Natural killer cell (primary cell): ENCODE data around the gene PIGR. TPM values are rescaled to one million over a fixed set of nuclear protein-coding genes. Genes with fewer than 3 reads are reported as not detected.
"Not testable (repeated sequence)": the region's sequence is repeated elsewhere in the genome, so short reads cannot be mapped to it uniquely, and the experiment has no call there.

Source experiments
- ATAC-seq, 3 donors: fragments of 150-1000 bp in 2 of 3; fragments of 200-7000 bp in 1 of 3; cut with Tn5 transposase; 1 replicate in 1 of 3; 2 replicates in 2 of 3; pipeline ENCODE4 v1.10.0; 2021; ENCODE audit warnings: mild to moderate bottlenecking in 2 of 3, moderate library complexity in 2 of 3
- DNase-seq, 2 donors: peaks; one replicate each; pipeline versions ENCODE4 v3.0.0 to v3.0.0-alpha.2; 2013 to 2021; ENCODE audit warnings: mixed read lengths in 1 of 2
- H3K27ac ChIP-seq: one replicate; pipeline ENCODE4 v1.5.1; 2013; ENCODE audit warnings: mild to moderate bottlenecking, low read length
- H3K27me3 ChIP-seq: one replicate; pipeline ENCODE4 v1.6.1; 2013; ENCODE audit warnings: low read length; ENCODE audit not compliant: control insufficient read depth, insufficient read depth
- H3K36me3 ChIP-seq: one replicate; pipeline ENCODE4 v1.6.1; 2013; ENCODE audit warnings: low read length; ENCODE audit not compliant: control insufficient read depth, insufficient read depth
- H3K4me1 ChIP-seq: one replicate; pipeline ENCODE4 v1.6.1; 2013; ENCODE audit warnings: low read length; ENCODE audit not compliant: control insufficient read depth, insufficient read depth
- H3K4me3 ChIP-seq: one replicate; pipeline ENCODE4 v1.5.1; 2013; ENCODE audit warnings: low read length
- H3K9me3 ChIP-seq: one replicate; pipeline ENCODE4 v1.6.1; 2013; ENCODE audit warnings: low read length; ENCODE audit not compliant: control insufficient read depth, insufficient read depth
- H3K27ac Mint-ChIP-seq, 2 donors: one replicate each; pipeline ENCODE4 v1.8.0; 2022; ENCODE audit warnings: mild to moderate bottlenecking in 2 of 2, mixed read lengths in 2 of 2, moderate library complexity in 1 of 2
- H3K27me3 Mint-ChIP-seq, 2 donors: one replicate each; pipeline ENCODE4 v1.8.0; 2022; ENCODE audit warnings: low read depth in 2 of 2, mixed read lengths in 2 of 2
- H3K36me3 Mint-ChIP-seq: one replicate; pipeline ENCODE4 v1.8.0; 2022; ENCODE audit warnings: mixed read lengths
- H3K4me1 Mint-ChIP-seq, 2 donors: one replicate each; pipeline ENCODE4 v1.8.0; 2022; ENCODE audit warnings: mixed read lengths in 2 of 2
- H3K4me3 Mint-ChIP-seq: one replicate; pipeline ENCODE4 v1.8.0; 2022; ENCODE audit warnings: mild to moderate bottlenecking, moderate library complexity, mixed read lengths
- H3K9me3 Mint-ChIP-seq, 2 donors: one replicate each; pipeline ENCODE4 v1.8.0; 2022; ENCODE audit warnings: mixed read lengths in 2 of 2
- WGBS: methylation state at CpG from one replicate; pipeline ENCODE4 v1.1.7; 2013; ENCODE audit warnings: missing lambda C conversion rate; ENCODE audit not compliant: insufficient coverage; 5-methylcytosine and 5-hydroxymethylcytosine counted together
- intact Hi-C: fragments of 100-400 bp; cut with micrococcal nuclease; formaldehyde crosslinking; loops from one replicate; pipeline ENCODE4 v1.14.2; 2022
- total RNA-seq, 4 donors: library from RNA; stranded (reverse); fragments of 120-200 nt in 1 of 4; gene quantifications; one replicate each; pipeline versions ENCODE4 v1.2.3 to v1.2.4, GENCODE V29; 2013 to 2022
- TF ChIP-seq, protein P1 (sequence below): fragments of 200-600 bp; IDR thresholded peaks from one replicate; pipeline ENCODE4 v1.8.0; 2022; ENCODE audit warnings: antibody characterized with exemption

The PIGR gene
- total RNA-seq, 3 donors from 2014 or later (not counting 1 experiment from before 2014, with no cell fraction given) = 0.38 TPM; not detected in 2

DNA sequence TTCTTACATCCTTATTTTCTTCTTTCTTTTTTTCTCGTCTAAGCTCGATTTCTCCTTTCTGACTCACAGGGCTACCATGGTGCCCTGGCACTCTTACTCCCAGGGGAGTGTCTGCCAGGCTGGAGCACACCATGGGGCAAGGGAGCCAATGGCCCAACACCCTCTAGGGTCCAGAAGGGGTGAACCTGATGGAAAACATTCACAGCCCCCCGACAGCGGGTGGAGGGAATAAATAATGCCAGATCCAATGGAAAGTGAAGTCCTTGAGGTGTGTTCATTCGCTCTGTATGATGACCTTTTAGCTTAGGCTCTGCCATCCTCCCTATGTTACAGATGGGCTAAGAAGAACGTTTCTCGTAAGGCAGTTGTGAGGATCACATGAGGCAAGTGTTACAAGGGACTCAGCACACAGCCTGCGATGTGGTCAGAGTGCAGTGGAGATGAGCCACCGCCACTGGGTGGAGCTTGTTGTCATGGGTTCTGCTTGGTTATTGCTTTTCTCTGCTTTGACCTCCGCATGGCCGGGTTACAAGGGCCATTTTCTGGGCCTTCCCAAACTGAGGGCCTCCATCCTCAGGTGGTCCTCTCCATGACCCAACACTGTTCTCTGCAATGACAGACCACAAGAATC is 21.0 kb downstream of the PIGR start:
- Mint-ChIP-seq H3K4me3 (no peak overlapping the region), H3K27me3 (no peaks in the 10 kb centered on the region), H3K4me1 (peaks cover 9 to 17% of the 10 kb centered on the region in 2 donors), H3K36me3 (no peaks in the 10 kb centered on the region), H3K27ac (no peak overlapping the region), H3K9me3 (no peaks in the 10 kb centered on the region)
- ATAC-seq (peak; percentile 68 to 86 (median 85)), DNase-seq (peak; percentile 80 to 84)
- WGBS = 24% methylated on average over 11 of the region's 11 CpGs
- Histone ChIP-seq H3K27me3 (no peaks in the 10 kb centered on the region), H3K9me3 (no peaks in the 10 kb centered on the region), H3K4me1 (peaks cover 78% of the 10 kb centered on the region), H3K4me3 (no peak overlapping the region), H3K27ac (peak overlapping the region; percentile 93), H3K36me3 (no peaks in the 10 kb centered on the region)
- intact Hi-C loops = loop anchor here (2.0 to 10.0 kb wide), 2 partner anchors 14 to 400 kb away; partner anchors contain the start of gene CD55
- TF ChIP-seq, protein P1, sequence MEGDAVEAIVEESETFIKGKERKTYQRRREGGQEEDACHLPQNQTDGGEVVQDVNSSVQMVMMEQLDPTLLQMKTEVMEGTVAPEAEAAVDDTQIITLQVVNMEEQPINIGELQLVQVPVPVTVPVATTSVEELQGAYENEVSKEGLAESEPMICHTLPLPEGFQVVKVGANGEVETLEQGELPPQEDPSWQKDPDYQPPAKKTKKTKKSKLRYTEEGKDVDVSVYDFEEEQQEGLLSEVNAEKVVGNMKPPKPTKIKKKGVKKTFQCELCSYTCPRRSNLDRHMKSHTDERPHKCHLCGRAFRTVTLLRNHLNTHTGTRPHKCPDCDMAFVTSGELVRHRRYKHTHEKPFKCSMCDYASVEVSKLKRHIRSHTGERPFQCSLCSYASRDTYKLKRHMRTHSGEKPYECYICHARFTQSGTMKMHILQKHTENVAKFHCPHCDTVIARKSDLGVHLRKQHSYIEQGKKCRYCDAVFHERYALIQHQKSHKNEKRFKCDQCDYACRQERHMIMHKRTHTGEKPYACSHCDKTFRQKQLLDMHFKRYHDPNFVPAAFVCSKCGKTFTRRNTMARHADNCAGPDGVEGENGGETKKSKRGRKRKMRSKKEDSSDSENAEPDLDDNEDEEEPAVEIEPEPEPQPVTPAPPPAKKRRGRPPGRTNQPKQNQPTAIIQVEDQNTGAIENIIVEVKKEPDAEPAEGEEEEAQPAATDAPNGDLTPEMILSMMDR = no peak

DNA sequence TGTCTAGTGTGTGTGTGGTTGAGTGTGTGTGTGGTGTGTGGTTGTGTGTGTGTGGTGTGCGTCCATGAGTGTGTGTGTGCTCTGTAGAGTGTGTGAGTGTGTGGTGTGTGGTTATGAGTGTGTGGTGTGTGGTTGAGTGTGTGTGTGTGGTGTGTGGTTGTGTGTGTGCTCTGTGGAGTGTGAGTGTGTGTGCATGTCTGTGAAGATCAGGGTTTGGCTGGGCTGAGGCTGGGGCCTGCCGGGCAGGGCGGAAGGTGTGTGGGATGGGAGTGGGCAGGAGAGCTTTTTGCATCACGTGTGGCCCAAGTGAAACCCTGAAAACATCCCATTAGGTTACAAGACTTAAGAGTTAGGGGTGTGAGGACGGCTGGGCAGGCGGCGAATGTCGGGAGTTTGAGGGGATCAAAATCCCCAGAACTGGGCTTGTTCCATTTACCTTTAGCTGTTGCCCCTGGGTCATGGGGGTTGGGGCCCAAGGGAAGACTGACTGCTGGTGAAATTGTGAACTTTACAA is 21.6 kb downstream of the PIGR start:
- Histone ChIP-seq H3K36me3 (no peaks in the 10 kb centered on the region), H3K27ac (peak overlapping the region; percentile 93), H3K27me3 (no peaks in the 10 kb centered on the region), H3K9me3 (no peaks in the 10 kb centered on the region), H3K4me3 (no peak overlapping the region), H3K4me1 (peaks cover 76% of the 10 kb centered on the region)
- ATAC-seq (peak; percentile 1 to 4 (median 3)), DNase-seq (peak; percentile 43 to 47)
- Mint-ChIP-seq H3K4me1 (peaks cover 4 to 17% of the 10 kb centered on the region in 2 donors), H3K27ac (no peak overlapping the region), H3K4me3 (no peak overlapping the region), H3K36me3 (no peaks in the 10 kb centered on the region), H3K27me3 (no peaks in the 10 kb centered on the region), H3K9me3 (no peaks in the 10 kb centered on the region)
- WGBS = 38% methylated on average over 8 of the region's 8 CpGs
- TF ChIP-seq, protein P1 = no peak
- intact Hi-C loops = loop anchor here (2.0 to 10.0 kb wide), 4 partner anchors 14 to 400 kb away; partner anchors contain the start of gene CD55

DNA sequence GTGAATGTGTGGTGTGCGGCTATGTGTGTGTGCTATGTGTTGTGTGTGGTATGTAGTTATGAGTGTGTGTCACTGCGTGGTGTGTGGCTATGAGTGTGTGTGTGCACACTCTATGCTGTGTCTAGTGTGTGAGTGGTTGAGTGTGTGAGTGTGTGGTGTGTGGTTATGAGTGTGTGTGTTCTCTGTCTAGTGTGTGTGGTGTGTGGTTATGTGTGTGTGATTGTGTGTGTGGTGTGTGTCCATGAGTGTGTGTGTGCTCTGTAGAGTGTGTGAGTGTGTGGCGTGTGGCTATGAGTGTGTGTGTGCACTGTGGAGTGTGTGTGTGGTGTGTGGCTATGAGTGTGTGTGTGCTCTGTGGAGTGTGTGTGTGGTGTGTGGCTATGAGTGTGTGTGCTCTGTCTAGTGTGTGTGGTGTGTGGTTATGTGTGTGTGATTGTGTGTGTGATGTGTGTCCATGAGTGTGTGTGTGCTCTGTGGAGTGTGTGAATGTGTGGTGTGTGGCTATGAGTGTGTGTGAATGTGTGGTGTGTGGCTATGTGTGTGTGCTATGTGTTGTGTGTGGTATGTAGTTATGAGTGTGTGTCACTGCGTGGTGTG is 22.2 kb downstream of the PIGR start:
- Histone ChIP-seq H3K4me1 (peaks cover 78% of the 10 kb centered on the region), H3K27ac (peak overlapping the region; percentile 93)
- not testable (repeated sequence) for H3K27me3 ChIP-seq, H3K9me3 Mint-ChIP-seq, H3K36me3 Mint-ChIP-seq, H3K36me3 ChIP-seq, H3K4me3 ChIP-seq, H3K9me3 ChIP-seq, H3K27ac Mint-ChIP-seq, ATAC-seq, H3K4me3 Mint-ChIP-seq, H3K27me3 Mint-ChIP-seq, DNase-seq
- intact Hi-C loops = loop anchor here (2.0 to 10.0 kb wide), 4 partner anchors 13 to 401 kb away; partner anchors contain the start of gene CD55
- H3K4me1 Mint-ChIP-seq = peaks cover 1 to 15% of the 10 kb centered on the region in 2 donors
- 86% methylated on average over 3 of the region's 4 CpGs for whole genome bisulfite sequencing
